ENCODE data around the gene FNDC3A. TPM values are rescaled to one million over a fixed set of nuclear protein-coding genes. Genes with fewer than 3 reads are reported as not detected.

Gene FNDC3A
- total and polyA plus RNA-seq, 9 of the 15 experiments (the other 6 are each of a cell fraction or from before 2014, with no cell fraction given), result 4.1 to 22.0 (median 13.5) TPM

DNA sequence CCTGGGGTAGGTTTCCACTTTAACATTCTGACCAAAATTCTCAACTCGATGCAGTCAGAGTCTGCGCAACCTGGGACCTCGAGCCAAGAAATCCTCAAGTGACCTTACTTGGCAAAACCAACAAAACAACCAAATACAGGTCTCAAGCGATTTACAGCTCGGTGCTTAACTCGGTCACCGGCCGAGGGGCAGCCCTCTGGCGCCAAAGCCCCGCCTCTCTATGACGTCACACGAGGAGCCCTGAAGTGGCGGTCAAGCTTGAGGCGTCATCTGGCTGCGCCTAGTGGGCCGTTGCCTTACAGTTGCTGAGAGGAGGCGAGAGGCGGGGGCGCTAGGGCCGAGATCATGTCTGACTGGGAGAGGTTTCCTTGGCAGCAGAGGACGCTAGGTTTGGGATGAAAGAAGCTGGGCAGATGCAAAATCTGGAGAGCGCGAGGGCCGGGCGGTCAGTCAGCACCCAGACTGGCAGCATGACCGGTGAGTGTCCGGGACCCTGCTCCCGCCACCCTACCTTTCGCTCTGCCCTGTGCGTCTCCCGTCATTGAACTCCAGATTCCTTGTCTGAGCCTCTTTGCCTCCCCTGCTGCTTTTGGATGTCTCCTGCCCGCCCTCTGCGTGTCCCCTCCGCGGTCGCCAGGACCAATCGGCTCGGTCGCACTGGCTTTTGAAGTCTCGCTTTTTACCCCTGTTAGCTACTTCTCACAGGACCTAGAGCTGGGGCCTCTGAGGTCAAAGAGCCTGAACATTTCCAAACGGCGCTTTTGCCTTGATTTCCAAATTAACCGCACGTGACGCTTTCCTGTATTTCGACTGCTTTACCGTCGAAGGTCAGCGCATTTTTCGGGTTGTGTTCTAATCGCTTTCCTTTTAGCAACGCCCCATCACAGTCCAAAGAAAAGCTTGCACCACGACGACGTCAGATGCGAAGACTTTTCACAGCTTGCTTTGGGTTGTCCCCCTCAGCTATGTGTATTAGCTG lies 272.2 kb downstream of the FNDC3A start, which contains the start of gene CDADC1 (continued):
- TF ChIP-seq CBFA2T3 (IDR thresholded peaks at IDR 0.05) (no peak), SOX6 (IDR thresholded peaks at IDR 0.05) (peak; percentile 14; the same call in 1 of the 2 replicates), RFX1 (IDR thresholded peaks at IDR 0.05) (peak; percentile 87), HCFC1 (IDR thresholded peaks at IDR 0.05; ENCODE audit: low read depth, low read length) (peak; percentile 74), E2F8 (IDR thresholded peaks at IDR 0.05; ENCODE audit: low read depth, partially characterized antibody) (peak; percentile 73), REST (IDR thresholded peaks at IDR 0.05; ENCODE audit: borderline replicate concordance) (no peak), REST (CRISPR knock-in tag; IDR thresholded peaks at IDR 0.05; ENCODE audit: low read depth) (0 out of 2 replicates have a peak, but pooled peaks have one; percentile 38), NR2C2 (CRISPR knock-in tag; IDR thresholded peaks at IDR 0.05) (no peak), NR2C2 (tag; IDR thresholded peaks at IDR 0.05) (peak; percentile 50), TEAD2 (tag; IDR thresholded peaks at IDR 0.05) (no peak), PRDM10 (IDR thresholded peaks at IDR 0.05; ENCODE audit: partially characterized antibody) (peak; percentile 62)
